Esophagus (tissue), 2 donors: ENCODE measurements around the gene AHNAK. TPM values are rescaled to one million over a fixed set of nuclear protein-coding genes. Genes with fewer than 3 reads are reported as not detected.

Source experiments
- H3K27ac ChIP-seq, 2 donors: one replicate each; pipeline ENCODE4 v1.5.1; 2013; ENCODE audit warnings: low read depth in 2 of 2, mild to moderate bottlenecking in 2 of 2, inconsistent platforms in 1 of 2, low read length in 1 of 2, moderate library complexity in 1 of 2
- H3K27me3 ChIP-seq, 2 donors: one replicate each; pipeline ENCODE4 v1.6.1; 2013; ENCODE audit warnings: low read length in 2 of 2, control low read depth in 1 of 2, mild to moderate bottlenecking in 1 of 2; ENCODE audit not compliant: insufficient read depth in 2 of 2, control insufficient read depth in 1 of 2
- H3K36me3 ChIP-seq, 2 donors: one replicate each; pipeline ENCODE4 v1.6.1; 2013; ENCODE audit warnings: low read length in 1 of 2; ENCODE audit not compliant: control insufficient read depth in 2 of 2, insufficient read depth in 2 of 2
- H3K4me1 ChIP-seq, 2 donors: one replicate each; pipeline ENCODE4 v1.6.1; 2013; ENCODE audit warnings: low read length in 1 of 2; ENCODE audit not compliant: control insufficient read depth in 2 of 2, insufficient read depth in 2 of 2
- H3K4me3 ChIP-seq, 2 donors: one replicate each; pipeline ENCODE4 v1.5.1; 2013; ENCODE audit warnings: low read length in 2 of 2, mild to moderate bottlenecking in 2 of 2, low read depth in 1 of 2, moderate library complexity in 1 of 2
- H3K9me3 ChIP-seq, 2 donors: one replicate each; pipeline ENCODE4 v1.6.1; 2013; ENCODE audit warnings: mild to moderate bottlenecking in 2 of 2, low read depth in 1 of 2, low read length in 1 of 2, moderate library complexity in 1 of 2; ENCODE audit not compliant: control insufficient read depth in 2 of 2, insufficient read depth in 1 of 2
- WGBS, 2 donors: extraction: QIAGEN DNeasy Blood & Tissue Kit; methylation state at CpG; one replicate each; pipeline ENCODE4 v1.1.7; 2013; 5-methylcytosine and 5-hydroxymethylcytosine counted together
- polyA plus RNA-seq, 2 donors: library from polyadenylated mRNA; stranded (reverse); fragments of 200-250 nt; gene quantifications; one replicate each; pipeline ENCODE4 v1.2.3, GENCODE V29; 2013
- donor health status: healthy with polysubstance abuse.
- donor health status: Bipolar disorder and iron deficiency.

The AHNAK gene
- polyA plus RNA-seq, 2 donors, result 168 to 195 TPM

- Histone ChIP-seq H3K27ac (peak overlapping the region; percentile 71 to 88), H3K9me3 (no peaks in the 10 kb centered on the region), H3K4me3 (no peak overlapping the region), H3K36me3 (peaks cover 0 to 1% of the 10 kb centered on the region in 2 donors), H3K27me3 (no peaks in the 10 kb centered on the region), H3K4me1 (peaks cover 7 to 9% of the 10 kb centered on the region in 2 donors)
- 14 to 20% methylated on average over 19 of the region's 19 CpGs for WGBS, 2 donors
Observed at GRCh38 chr11:62508336-62509058, 38.1 kb downstream of the AHNAK start.

- H3K4me3 ChIP-seq, result no peak overlapping the region
- H3K4me1 ChIP-seq, result peaks cover 7 to 8% of the 10 kb centered on the region in 2 donors
- no peaks in the 10 kb centered on the region for H3K9me3 ChIP-seq
- no peaks in the 10 kb centered on the region for H3K27me3 ChIP-seq
- WGBS, 2 donors, result 52 to 73% methylated on average over 1 of the region's 1 CpG
- no peaks in the 10 kb centered on the region for H3K36me3 ChIP-seq
- H3K27ac ChIP-seq, result peak overlapping the region in 1 of 2 donors; percentile 65
Observed at GRCh38 chr11:62507125-62507422, 39.5 kb downstream of the AHNAK start.

- Histone ChIP-seq H3K27me3 (no peaks in the 10 kb centered on the region), H3K4me1 (peaks cover 7 to 12% of the 10 kb centered on the region in 2 donors), H3K27ac (peak overlapping the region; percentile 25 to 65), H3K9me3 (no peaks in the 10 kb centered on the region), H3K4me3 (no peak overlapping the region), H3K36me3 (no peaks in the 10 kb centered on the region)
- 59 to 66% methylated on average over 10 of the region's 10 CpGs for WGBS, 2 donors
Observed at GRCh38 chr11:62506413-62507124, 40.0 kb downstream of the AHNAK start.

GRCh38 chr11:62505440-62506091, 41.0 kb downstream of the AHNAK start:
- peak overlapping the region; percentile 16 to 38 for H3K4me3 ChIP-seq
- H3K27me3 ChIP-seq, result no peaks in the 10 kb centered on the region
- no peaks in the 10 kb centered on the region for H3K9me3 ChIP-seq
- peak overlapping the region; percentile 48 to 65 for H3K27ac ChIP-seq
- WGBS, 2 donors, result 24 to 27% methylated on average over 29 to 30 of the region's 30 CpGs
- no peaks in the 10 kb centered on the region for H3K36me3 ChIP-seq
- peaks cover 7 to 16% of the 10 kb centered on the region in 2 donors for H3K4me1 ChIP-seq

- H3K4me3 ChIP-seq, result peak overlapping the region in 1 of 2 donors; percentile 38
- H3K9me3 ChIP-seq, result no peaks in the 10 kb centered on the region
- no peaks in the 10 kb centered on the region for H3K36me3 ChIP-seq
- peaks cover 7 to 16% of the 10 kb centered on the region in 2 donors for H3K4me1 ChIP-seq
- no peaks in the 10 kb centered on the region for H3K27me3 ChIP-seq
- peak overlapping the region; percentile 48 to 65 for H3K27ac ChIP-seq
- WGBS, 2 donors, result 58 to 62% methylated on average over 12 of the region's 12 CpGs
Observed at GRCh38 chr11:62505059-62505439, 41.6 kb downstream of the AHNAK start.

GRCh38 chr11:62504158-62504973, 42.2 kb downstream of the AHNAK start:
- WGBS, 2 donors, result 74% methylated on average over 15 of the region's 15 CpGs
- no peak overlapping the region for H3K4me3 ChIP-seq
- peak overlapping the region; percentile 7 to 48 for H3K27ac ChIP-seq
- no peaks in the 10 kb centered on the region for H3K36me3 ChIP-seq
- H3K9me3 ChIP-seq, result no peaks in the 10 kb centered on the region
- no peaks in the 10 kb centered on the region for H3K27me3 ChIP-seq
- peaks cover 7 to 20% of the 10 kb centered on the region in 2 donors for H3K4me1 ChIP-seq

- H3K36me3 ChIP-seq, result no peaks in the 10 kb centered on the region
- peak overlapping the region; percentile 92 to 99 for H3K27ac ChIP-seq
- no peaks in the 10 kb centered on the region for H3K9me3 ChIP-seq
- WGBS, 2 donors, result 37 to 53% methylated on average over 10 of the region's 10 CpGs
- peaks cover 5 to 20% of the 10 kb centered on the region in 2 donors for H3K4me1 ChIP-seq
- no peak overlapping the region for H3K4me3 ChIP-seq
- no peaks in the 10 kb centered on the region for H3K27me3 ChIP-seq
Observed at GRCh38 chr11:62502030-62502730, 44.4 kb downstream of the AHNAK start.

GRCh38 chr11:62501432-62501891, 45.1 kb downstream of the AHNAK start:
- Histone ChIP-seq H3K4me3 (no peak overlapping the region), H3K4me1 (peaks cover 5 to 22% of the 10 kb centered on the region in 2 donors)
- 71 to 73% methylated on average over 11 of the region's 11 CpGs for WGBS, 2 donors

More at GRCh38 chr11:62501432-62501891, 45.1 kb downstream of the AHNAK start:
- Histone ChIP-seq H3K27ac (peak overlapping the region; percentile 92 to 99), H3K36me3 (no peaks in the 10 kb centered on the region), H3K9me3 (no peaks in the 10 kb centered on the region), H3K27me3 (no peaks in the 10 kb centered on the region)
